Duodenal mucosa (tissue), 2 donors: ENCODE data around the gene DDC.

Experiments
- H3K27ac ChIP-seq: one replicate; pipeline ENCODE4 v1.7.0; 2013; ENCODE audit warnings: low read depth, low read length
- H3K27me3 ChIP-seq, 2 donors: one replicate each; pipeline ENCODE4 v1.7.0; 2013; ENCODE audit warnings: low read length in 2 of 2, control low read depth in 1 of 2; ENCODE audit not compliant: insufficient read depth in 2 of 2, control insufficient read depth in 1 of 2
- H3K36me3 ChIP-seq, 2 donors: one replicate each; pipeline ENCODE4 v1.7.0; 2013; ENCODE audit warnings: low read length in 2 of 2, control low read depth in 1 of 2; ENCODE audit not compliant: insufficient read depth in 2 of 2, control insufficient read depth in 1 of 2
- H3K4me1 ChIP-seq, 2 donors: one replicate each; pipeline ENCODE4 v1.7.0; 2013; ENCODE audit warnings: low read length in 2 of 2, control low read depth in 1 of 2; ENCODE audit not compliant: insufficient read depth in 2 of 2, control insufficient read depth in 1 of 2
- H3K4me3 ChIP-seq, 2 donors: one replicate each; pipeline ENCODE4 v1.7.0; 2013; ENCODE audit warnings: low read length in 2 of 2, low read depth in 1 of 2
- H3K9ac ChIP-seq, 2 donors: one replicate each; pipeline ENCODE4 v1.7.0; 2013; ENCODE audit warnings: low read length in 2 of 2, low read depth in 1 of 2
- H3K9me3 ChIP-seq, 2 donors: one replicate each; pipeline ENCODE4 v1.7.0; 2013; ENCODE audit warnings: low read length in 2 of 2, control low read depth in 1 of 2; ENCODE audit not compliant: control insufficient read depth in 1 of 2

Gene DDC

DNA sequence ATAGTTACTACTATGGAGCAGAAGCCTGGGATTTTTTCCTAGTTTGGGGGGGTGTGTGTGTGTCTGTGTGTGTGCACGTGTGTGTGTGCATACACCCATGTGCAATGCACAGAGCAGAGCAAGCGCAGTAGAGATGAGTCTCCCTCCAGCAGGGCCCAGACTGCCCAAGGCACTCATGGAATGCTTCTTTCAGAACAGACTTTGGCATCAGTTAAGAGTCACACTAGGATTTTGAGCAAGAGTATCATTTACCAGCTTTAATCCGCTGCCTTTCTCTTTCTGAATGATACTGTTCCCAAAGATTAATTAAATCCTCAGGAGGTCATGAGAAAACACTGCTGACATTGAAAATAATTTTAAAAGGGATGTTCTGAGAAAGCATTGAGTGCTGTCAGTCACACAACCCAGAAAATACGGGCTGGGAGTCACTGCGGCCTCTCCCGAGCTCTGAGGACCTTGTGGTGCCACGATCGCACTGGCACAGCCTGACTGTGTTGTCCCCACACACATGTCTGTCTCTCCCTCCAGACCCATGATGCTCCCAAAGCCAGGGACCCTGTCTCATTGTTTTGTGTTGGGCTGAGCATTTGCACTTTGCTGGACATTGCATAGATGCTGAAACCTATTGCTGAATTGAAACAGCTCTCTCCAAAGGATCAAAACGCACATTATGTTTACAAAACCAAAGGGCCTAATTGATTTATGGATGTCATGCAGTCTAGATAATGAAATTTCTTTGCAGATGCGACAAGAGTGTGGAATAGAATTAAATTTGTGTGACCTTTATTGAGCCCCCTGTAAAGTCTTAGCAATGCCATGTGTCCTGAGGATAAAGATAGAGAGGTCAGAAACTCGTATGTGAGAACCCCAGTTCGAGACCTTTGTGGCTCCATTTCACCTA lies 60.3 kb downstream of the DDC start:
- H3K27ac ChIP-seq = no peak overlapping the region
- H3K4me1 ChIP-seq = no peaks in the 10 kb centered on the region
- peaks cover 0 to 43% of the 10 kb centered on the region in 2 donors for H3K36me3 ChIP-seq
- H3K9me3 ChIP-seq = no peaks in the 10 kb centered on the region
- no peak overlapping the region for H3K4me3 ChIP-seq
- no peak overlapping the region for H3K9ac ChIP-seq
- no peaks in the 10 kb centered on the region for H3K27me3 ChIP-seq

- no peak overlapping the region for H3K4me3 ChIP-seq
- H3K4me1 ChIP-seq = no peaks in the 10 kb centered on the region
- H3K9ac ChIP-seq = no peak overlapping the region
- H3K36me3 ChIP-seq = peaks cover 0 to 36% of the 10 kb centered on the region in 2 donors
- no peaks in the 10 kb centered on the region for H3K9me3 ChIP-seq
- peak overlapping the region; percentile 24 for H3K27ac ChIP-seq
- H3K27me3 ChIP-seq = no peaks in the 10 kb centered on the region
Observed at GRCh38 chr7:50502947-50503346, 62.3 kb downstream of the DDC start.

- peaks cover 0 to 32% of the 10 kb centered on the region in 2 donors for H3K36me3 ChIP-seq
- H3K9ac ChIP-seq = no peak overlapping the region
- no peak overlapping the region for H3K27ac ChIP-seq
- H3K9me3 ChIP-seq = no peaks in the 10 kb centered on the region
- no peaks in the 10 kb centered on the region for H3K27me3 ChIP-seq
- H3K4me1 ChIP-seq = peaks cover 6% of the 10 kb centered on the region in 2 donors
- no peak overlapping the region for H3K4me3 ChIP-seq
Observed at GRCh38 chr7:50502001-50502684, 63.1 kb downstream of the DDC start.

DNA sequence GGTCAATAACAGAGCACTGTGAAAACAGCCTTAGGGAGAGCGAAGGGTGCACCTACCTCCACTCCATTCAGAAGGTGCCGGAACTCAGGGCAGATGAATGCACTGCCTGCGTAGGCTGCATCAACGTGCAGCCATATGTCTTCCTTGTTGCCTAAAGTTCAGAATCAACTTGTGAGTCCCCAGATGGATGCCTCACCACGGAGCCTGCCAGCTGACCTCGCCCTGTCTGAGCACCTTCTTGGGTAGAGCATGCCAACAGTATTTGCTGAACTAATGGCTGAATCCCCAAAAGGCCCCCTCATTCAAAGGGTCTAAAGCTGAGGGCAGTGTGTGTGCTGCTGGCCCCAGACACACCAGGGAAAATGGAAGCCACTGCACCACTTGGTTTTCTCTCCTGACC lies 66.1 kb downstream of the DDC start:
- H3K27ac ChIP-seq = no peak overlapping the region

GRCh38 chr7:50497968-50498367 lies 67.2 kb downstream of the DDC start:
- no peak overlapping the region for H3K9ac ChIP-seq
- peaks cover 15 to 17% of the 10 kb centered on the region in 2 donors for H3K4me1 ChIP-seq
- no peak overlapping the region for H3K4me3 ChIP-seq
- no peaks in the 10 kb centered on the region for H3K27me3 ChIP-seq
- no peak overlapping the region for H3K27ac ChIP-seq
- H3K9me3 ChIP-seq = no peaks in the 10 kb centered on the region
- peaks cover 5 to 26% of the 10 kb centered on the region in 2 donors for H3K36me3 ChIP-seq

More for the DNA sequence above, 66.1 kb downstream of the DDC start:
- Histone ChIP-seq H3K9ac (no peak overlapping the region), H3K36me3 (peaks cover 3 to 28% of the 10 kb centered on the region in 2 donors), H3K4me1 (peaks cover 15 to 17% of the 10 kb centered on the region in 2 donors), H3K4me3 (no peak overlapping the region), H3K9me3 (no peaks in the 10 kb centered on the region), H3K27me3 (no peaks in the 10 kb centered on the region)

GRCh38 chr7:50497068-50497642 lies 68.0 kb downstream of the DDC start:
- Histone ChIP-seq H3K9me3 (no peaks in the 10 kb centered on the region), H3K27ac (no peak overlapping the region), H3K4me1 (peaks cover 15 to 17% of the 10 kb centered on the region in 2 donors), H3K9ac (no peak overlapping the region), H3K36me3 (peaks cover 9 to 28% of the 10 kb centered on the region in 2 donors), H3K4me3 (no peak overlapping the region), H3K27me3 (no peaks in the 10 kb centered on the region)

GRCh38 chr7:50496569-50496968 lies 68.6 kb downstream of the DDC start:
- no peaks in the 10 kb centered on the region for H3K9me3 ChIP-seq
- no peaks in the 10 kb centered on the region for H3K27me3 ChIP-seq
- no peak overlapping the region for H3K27ac ChIP-seq
- no peak overlapping the region for H3K4me3 ChIP-seq
- H3K36me3 ChIP-seq = peaks cover 9 to 29% of the 10 kb centered on the region in 2 donors
- H3K4me1 ChIP-seq = peaks cover 15 to 17% of the 10 kb centered on the region in 2 donors
- H3K9ac ChIP-seq = no peak overlapping the region

- Histone ChIP-seq H3K27me3 (no peaks in the 10 kb centered on the region), H3K4me3 (no peak overlapping the region), H3K36me3 (peaks cover 9 to 28% of the 10 kb centered on the region in 2 donors), H3K4me1 (peaks cover 15 to 17% of the 10 kb centered on the region in 2 donors), H3K27ac (no peak overlapping the region), H3K9ac (no peak overlapping the region), H3K9me3 (no peaks in the 10 kb centered on the region)
Observed at GRCh38 chr7:50495746-50496145, 69.5 kb downstream of the DDC start.

GRCh38 chr7:50492770-50493519 lies 72.3 kb downstream of the DDC start:
- no peak overlapping the region for H3K27ac ChIP-seq
- H3K36me3 ChIP-seq = peaks cover 9 to 17% of the 10 kb centered on the region in 2 donors
- H3K27me3 ChIP-seq = no peaks in the 10 kb centered on the region
- no peak overlapping the region for H3K4me3 ChIP-seq
- no peaks in the 10 kb centered on the region for H3K9me3 ChIP-seq
- H3K4me1 ChIP-seq = peaks cover 15 to 17% of the 10 kb centered on the region in 2 donors
- H3K9ac ChIP-seq = no peak overlapping the region
